Measurements from ENCODE around the gene SPC24. TPM values are rescaled to one million over a fixed set of nuclear protein-coding genes. Genes with fewer than 3 reads are reported as not detected.

SPC24 gene
- total RNA-seq, 1 donor from 2014 or later = 12.0 TPM

- peaks cover 25 to 26% (median 25%) of the 10 kb centered on the region in 3 donors for H3K4me1 ChIP-seq (ENCODE audit: control insufficient read depth in 3 of 3, insufficient read depth in 3 of 3, low read length in 3 of 3)
- no peaks in the 10 kb centered on the region for H3K27me3 ChIP-seq (ENCODE audit: control insufficient read depth in 3 of 3, insufficient read depth in 3 of 3, low read length in 3 of 3)
- no peak overlapping the region for H3K9ac ChIP-seq (ENCODE audit: low read depth in 1 of 3, low read length in 3 of 3)
- H3K4me3 ChIP-seq (ENCODE audit: low read length in 3 of 3) = no peak overlapping the region
- peaks cover 2 to 10% (median 8%) of the 10 kb centered on the region in 3 donors for H3K36me3 ChIP-seq (ENCODE audit: control insufficient read depth in 3 of 3, insufficient read depth in 3 of 3, low read length in 3 of 3)
- no peaks in the 10 kb centered on the region for H3K9me3 ChIP-seq (ENCODE audit: control insufficient read depth in 3 of 3, low read length in 3 of 3)
- no peak overlapping the region for H3K27ac ChIP-seq (ENCODE audit: low read depth, low read length)
Measured at GRCh38 chr19:11198769-11199424, 43.3 kb upstream of the SPC24 start.

- H3K36me3 ChIP-seq (ENCODE audit: control insufficient read depth in 3 of 3, insufficient read depth in 3 of 3, low read length in 3 of 3) = peaks cover 10 to 17% (median 13%) of the 10 kb centered on the region in 3 donors
- H3K27ac ChIP-seq (ENCODE audit: low read depth, low read length) = peak overlapping the region; percentile 84
- H3K9me3 ChIP-seq (ENCODE audit: control insufficient read depth in 3 of 3, low read length in 3 of 3) = no peaks in the 10 kb centered on the region
- H3K4me3 ChIP-seq (ENCODE audit: low read length in 3 of 3) = peak overlapping the region in 2 of 3 donors; percentile 41 to 83
- no peaks in the 10 kb centered on the region for H3K27me3 ChIP-seq (ENCODE audit: control insufficient read depth in 3 of 3, insufficient read depth in 3 of 3, low read length in 3 of 3)
- H3K4me1 ChIP-seq (ENCODE audit: control insufficient read depth in 3 of 3, insufficient read depth in 3 of 3, low read length in 3 of 3) = peaks cover 20 to 30% (median 25%) of the 10 kb centered on the region in 3 donors
- peak overlapping the region in 1 of 3 donors; percentile 57 for H3K9ac ChIP-seq (ENCODE audit: low read depth in 1 of 3, low read length in 3 of 3)
Measured at GRCh38 chr19:11198175-11198534, 42.6 kb upstream of the SPC24 start.

GRCh38 chr19:11197291-11198174 is 42.0 kb upstream of the SPC24 start, which contains the start of gene KANK2:
TSS of gene KANK2 (minus strand) at chr19:11197545. CDS start at chr19:11194511, 3,034 bp downstream.
- H3K36me3 ChIP-seq (ENCODE audit: control insufficient read depth in 3 of 3, insufficient read depth in 3 of 3, low read length in 3 of 3) = peaks cover 14 to 20% (median 19%) of the 10 kb centered on the region in 3 donors
- H3K27ac ChIP-seq (ENCODE audit: low read depth, low read length) = peak within 1 kb of the TSS; percentile 84
- peaks cover 16 to 31% (median 27%) of the 10 kb centered on the region in 3 donors for H3K4me1 ChIP-seq (ENCODE audit: control insufficient read depth in 3 of 3, insufficient read depth in 3 of 3, low read length in 3 of 3)
- no peaks in the 10 kb centered on the region for H3K9me3 ChIP-seq (ENCODE audit: control insufficient read depth in 3 of 3, low read length in 3 of 3)
- no peaks in the 10 kb centered on the region for H3K27me3 ChIP-seq (ENCODE audit: control insufficient read depth in 3 of 3, insufficient read depth in 3 of 3, low read length in 3 of 3)
- peak within 1 kb of the TSS; percentile 82 to 86 (median 83) for H3K9ac ChIP-seq (ENCODE audit: low read depth in 1 of 3, low read length in 3 of 3)
- H3K4me3 ChIP-seq (ENCODE audit: low read length in 3 of 3) = peak within 1 kb of the TSS; percentile 83 to 86 (median 85)

- Histone ChIP-seq H3K9ac (ENCODE audit: low read depth in 1 of 3, low read length in 3 of 3) (peak overlapping the region; percentile 82 to 86 (median 83)), H3K27me3 (ENCODE audit: control insufficient read depth in 3 of 3, insufficient read depth in 3 of 3, low read length in 3 of 3) (no peaks in the 10 kb centered on the region), H3K27ac (ENCODE audit: low read depth, low read length) (peak overlapping the region; percentile 84), H3K9me3 (ENCODE audit: control insufficient read depth in 3 of 3, low read length in 3 of 3) (no peaks in the 10 kb centered on the region), H3K4me1 (ENCODE audit: control insufficient read depth in 3 of 3, insufficient read depth in 3 of 3, low read length in 3 of 3) (peaks cover 21 to 37% (median 31%) of the 10 kb centered on the region in 3 donors), H3K36me3 (ENCODE audit: control insufficient read depth in 3 of 3, insufficient read depth in 3 of 3, low read length in 3 of 3) (peaks cover 18 to 22% (median 20%) of the 10 kb centered on the region in 3 donors), H3K4me3 (ENCODE audit: low read length in 3 of 3) (peak overlapping the region; percentile 83 to 86 (median 85))
Measured at GRCh38 chr19:11196406-11197287, 41.1 kb upstream of the SPC24 start.

GRCh38 chr19:11195681-11196080 is 40.1 kb upstream of the SPC24 start:
- peak overlapping the region; percentile 68 for H3K27ac ChIP-seq (ENCODE audit: low read depth, low read length)
- peaks cover 0 to 3% (median 0%) of the 10 kb centered on the region in 3 donors for H3K9me3 ChIP-seq (ENCODE audit: control insufficient read depth in 3 of 3, low read length in 3 of 3)
- peaks cover 24 to 37% (median 34%) of the 10 kb centered on the region in 3 donors for H3K4me1 ChIP-seq (ENCODE audit: control insufficient read depth in 3 of 3, insufficient read depth in 3 of 3, low read length in 3 of 3)
- peak overlapping the region in 2 of 3 donors; percentile 61 to 71 for H3K9ac ChIP-seq (ENCODE audit: low read depth in 1 of 3, low read length in 3 of 3)
- no peaks in the 10 kb centered on the region for H3K27me3 ChIP-seq (ENCODE audit: control insufficient read depth in 3 of 3, insufficient read depth in 3 of 3, low read length in 3 of 3)
- peak overlapping the region; percentile 45 to 62 (median 45) for H3K4me3 ChIP-seq (ENCODE audit: low read length in 3 of 3)
- peaks cover 18 to 24% (median 20%) of the 10 kb centered on the region in 3 donors for H3K36me3 ChIP-seq (ENCODE audit: control insufficient read depth in 3 of 3, insufficient read depth in 3 of 3, low read length in 3 of 3)

- Histone ChIP-seq H3K9ac (ENCODE audit: low read depth in 1 of 3, low read length in 3 of 3) (peak overlapping the region in 2 of 3 donors; percentile 61 to 71), H3K4me1 (ENCODE audit: control insufficient read depth in 3 of 3, insufficient read depth in 3 of 3, low read length in 3 of 3) (peaks cover 32 to 44% (median 40%) of the 10 kb centered on the region in 3 donors), H3K36me3 (ENCODE audit: control insufficient read depth in 3 of 3, insufficient read depth in 3 of 3, low read length in 3 of 3) (peaks cover 18 to 26% (median 20%) of the 10 kb centered on the region in 3 donors), H3K27ac (ENCODE audit: low read depth, low read length) (peak overlapping the region; percentile 68), H3K27me3 (ENCODE audit: control insufficient read depth in 3 of 3, insufficient read depth in 3 of 3, low read length in 3 of 3) (no peaks in the 10 kb centered on the region), H3K9me3 (ENCODE audit: control insufficient read depth in 3 of 3, low read length in 3 of 3) (peaks cover 0 to 3% (median 0%) of the 10 kb centered on the region in 3 donors), H3K4me3 (ENCODE audit: low read length in 3 of 3) (peak overlapping the region; percentile 45 to 62 (median 45))
Measured at GRCh38 chr19:11194656-11195558, 39.3 kb upstream of the SPC24 start.

GRCh38 chr19:11194173-11194572 is 38.6 kb upstream of the SPC24 start:
- Histone ChIP-seq H3K9ac (ENCODE audit: low read depth in 1 of 3, low read length in 3 of 3) (no peak overlapping the region), H3K4me1 (ENCODE audit: control insufficient read depth in 3 of 3, insufficient read depth in 3 of 3, low read length in 3 of 3) (peaks cover 37 to 49% (median 44%) of the 10 kb centered on the region in 3 donors), H3K9me3 (ENCODE audit: control insufficient read depth in 3 of 3, low read length in 3 of 3) (peaks cover 0 to 3% (median 0%) of the 10 kb centered on the region in 3 donors), H3K27ac (ENCODE audit: low read depth, low read length) (peak overlapping the region; percentile 7), H3K4me3 (ENCODE audit: low read length in 3 of 3) (peak overlapping the region in 2 of 3 donors; percentile 22 to 32), H3K27me3 (ENCODE audit: control insufficient read depth in 3 of 3, insufficient read depth in 3 of 3, low read length in 3 of 3) (no peaks in the 10 kb centered on the region), H3K36me3 (ENCODE audit: control insufficient read depth in 3 of 3, insufficient read depth in 3 of 3, low read length in 3 of 3) (peaks cover 18 to 26% (median 20%) of the 10 kb centered on the region in 3 donors)

GRCh38 chr19:11192957-11193939 is 37.7 kb upstream of the SPC24 start:
- Histone ChIP-seq H3K9ac (ENCODE audit: low read depth in 1 of 3, low read length in 3 of 3) (peak overlapping the region in 1 of 3 donors; percentile 8), H3K9me3 (ENCODE audit: control insufficient read depth in 3 of 3, low read length in 3 of 3) (peaks cover 0 to 3% (median 0%) of the 10 kb centered on the region in 3 donors), H3K4me3 (ENCODE audit: low read length in 3 of 3) (no peak overlapping the region), H3K27me3 (ENCODE audit: control insufficient read depth in 3 of 3, insufficient read depth in 3 of 3, low read length in 3 of 3) (no peaks in the 10 kb centered on the region), H3K27ac (ENCODE audit: low read depth, low read length) (peak overlapping the region; percentile 7), H3K36me3 (ENCODE audit: control insufficient read depth in 3 of 3, insufficient read depth in 3 of 3, low read length in 3 of 3) (peaks cover 18 to 26% (median 20%) of the 10 kb centered on the region in 3 donors), H3K4me1 (ENCODE audit: control insufficient read depth in 3 of 3, insufficient read depth in 3 of 3, low read length in 3 of 3) (peaks cover 37 to 49% (median 44%) of the 10 kb centered on the region in 3 donors)
